Measurements from ENCODE around the gene ODAD2. TPM values are rescaled to one million over a fixed set of nuclear protein-coding genes. Genes with fewer than 3 reads are reported as not detected.
"Not testable (repeated sequence)": the region's sequence is repeated elsewhere in the genome, so short reads cannot be mapped to it uniquely, and the experiment has no call there.

ODAD2 gene
- total RNA-seq, 2 experiments from 2014 or later = not detected

DNA sequence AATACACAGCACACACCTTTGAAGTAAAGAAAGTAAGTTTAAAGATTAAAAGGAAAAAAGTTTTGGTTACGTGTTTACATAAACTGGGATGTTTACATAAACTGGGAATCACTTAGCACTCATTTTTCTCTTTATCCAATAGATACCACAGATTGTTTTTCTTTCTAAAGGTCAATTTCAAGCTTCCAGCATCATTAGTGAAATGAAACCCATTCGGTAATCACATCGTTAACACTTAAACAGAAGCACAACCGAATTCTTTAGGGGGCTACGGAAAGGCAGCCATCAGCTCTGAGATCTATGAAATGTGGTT is 1.1 kb downstream of the ODAD2 start:
- Histone ChIP-seq H3K4me3 (ENCODE audit: low read depth, low read length, poor library complexity, severe bottlenecking) (no peak overlapping the region), H3K4me2 (ENCODE audit: low read length) (no peak overlapping the region)

DNA sequence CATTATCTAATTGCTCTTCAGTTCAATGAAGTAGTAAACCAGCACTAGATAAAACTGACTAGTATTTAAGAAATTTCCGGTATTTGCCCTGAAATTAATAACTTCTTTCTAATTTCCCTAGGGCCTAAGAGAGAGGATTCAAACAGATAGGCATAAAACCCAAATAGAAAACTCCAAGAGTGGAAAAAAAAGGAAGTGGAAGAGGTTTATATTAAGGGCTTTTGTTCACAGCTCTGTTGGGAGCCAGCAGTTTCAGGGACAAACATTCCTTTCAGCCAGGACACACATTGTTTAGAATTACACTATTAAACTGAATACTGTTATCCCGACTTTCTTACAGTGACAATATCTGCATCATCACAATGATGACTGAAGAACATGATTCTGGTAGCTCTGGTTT is 3.6 kb downstream of the ODAD2 start:
- no peaks in the 10 kb centered on the region for H3K4me1 ChIP-seq (ENCODE audit: insufficient read depth, low read length, poor library complexity, severe bottlenecking)
- no peak overlapping the region for H3K4me3 ChIP-seq (ENCODE audit: low read depth, low read length, poor library complexity, severe bottlenecking)
- no peaks in the 10 kb centered on the region for H3K36me3 ChIP-seq (ENCODE audit: insufficient read depth, low read length)
- H3K27ac ChIP-seq (ENCODE audit: low read depth, low read length, poor library complexity, severe bottlenecking) = no peak overlapping the region
- DNase-seq (ENCODE audit: low spot score) = no peak
- H3K79me2 ChIP-seq (ENCODE audit: insufficient read depth, low read depth, low read length) = no peaks in the 10 kb centered on the region
- H3K4me2 ChIP-seq (ENCODE audit: low read length) = no peak overlapping the region
- ChIA-PET CTCF (ENCODE audit: unreplicated experiment) (no interaction called here), POLR2A (no interaction called here)
- H3K9me2 ChIP-seq (ENCODE audit: insufficient read depth, low read length) = no peaks in the 10 kb centered on the region
- BruUV-seq (replicated peaks) = no TSS peak
- H3K9me3 ChIP-seq (ENCODE audit: low read length) = no peaks in the 10 kb centered on the region
- no peak overlapping the region for H2AFZ ChIP-seq (ENCODE audit: low read length)
- no peaks in the 10 kb centered on the region for H4K20me1 ChIP-seq (ENCODE audit: insufficient read depth, low read length)
- TF ChIP-seq, protein P1, sequence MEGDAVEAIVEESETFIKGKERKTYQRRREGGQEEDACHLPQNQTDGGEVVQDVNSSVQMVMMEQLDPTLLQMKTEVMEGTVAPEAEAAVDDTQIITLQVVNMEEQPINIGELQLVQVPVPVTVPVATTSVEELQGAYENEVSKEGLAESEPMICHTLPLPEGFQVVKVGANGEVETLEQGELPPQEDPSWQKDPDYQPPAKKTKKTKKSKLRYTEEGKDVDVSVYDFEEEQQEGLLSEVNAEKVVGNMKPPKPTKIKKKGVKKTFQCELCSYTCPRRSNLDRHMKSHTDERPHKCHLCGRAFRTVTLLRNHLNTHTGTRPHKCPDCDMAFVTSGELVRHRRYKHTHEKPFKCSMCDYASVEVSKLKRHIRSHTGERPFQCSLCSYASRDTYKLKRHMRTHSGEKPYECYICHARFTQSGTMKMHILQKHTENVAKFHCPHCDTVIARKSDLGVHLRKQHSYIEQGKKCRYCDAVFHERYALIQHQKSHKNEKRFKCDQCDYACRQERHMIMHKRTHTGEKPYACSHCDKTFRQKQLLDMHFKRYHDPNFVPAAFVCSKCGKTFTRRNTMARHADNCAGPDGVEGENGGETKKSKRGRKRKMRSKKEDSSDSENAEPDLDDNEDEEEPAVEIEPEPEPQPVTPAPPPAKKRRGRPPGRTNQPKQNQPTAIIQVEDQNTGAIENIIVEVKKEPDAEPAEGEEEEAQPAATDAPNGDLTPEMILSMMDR (conservative IDR thresholded peaks at IDR 0.05; ENCODE audit: low read length) = no peak
- TF ChIP-seq EZH2phosphoT487 (IDR thresholded peaks at IDR 0.05; ENCODE audit: borderline replicate concordance, low read depth, low read length) = no peak
- intact Hi-C loops (cut with micrococcal nuclease; ENCODE audit: unreplicated experiment) = no loop called here

More for the DNA sequence above, 1.1 kb downstream of the ODAD2 start:
- Histone ChIP-seq H3K9me3 (ENCODE audit: low read length) (no peaks in the 10 kb centered on the region), H2AFZ (ENCODE audit: low read length) (no peak overlapping the region), H3K27ac (ENCODE audit: low read depth, low read length, poor library complexity, severe bottlenecking) (no peak overlapping the region), H4K20me1 (ENCODE audit: insufficient read depth, low read length) (no peaks in the 10 kb centered on the region), H3K36me3 (ENCODE audit: insufficient read depth, low read length) (no peaks in the 10 kb centered on the region), H3K4me1 (ENCODE audit: insufficient read depth, low read length, poor library complexity, severe bottlenecking) (no peaks in the 10 kb centered on the region), H3K79me2 (ENCODE audit: insufficient read depth, low read depth, low read length) (no peaks in the 10 kb centered on the region), H3K9me2 (ENCODE audit: insufficient read depth, low read length) (no peaks in the 10 kb centered on the region)
- DNase-seq (ENCODE audit: low spot score) = no peak
- POLR2A ChIA-PET = no interaction called here
- intact Hi-C loops (cut with micrococcal nuclease; ENCODE audit: unreplicated experiment) = no loop called here
- CTCF ChIA-PET (ENCODE audit: unreplicated experiment) = no interaction called here
- BruUV-seq (replicated peaks) = no TSS peak
- TF ChIP-seq EZH2phosphoT487 (IDR thresholded peaks at IDR 0.05; ENCODE audit: borderline replicate concordance, low read depth, low read length) = no peak
- TF ChIP-seq, protein P1 (conservative IDR thresholded peaks at IDR 0.05; ENCODE audit: low read length) = no peak

DNA sequence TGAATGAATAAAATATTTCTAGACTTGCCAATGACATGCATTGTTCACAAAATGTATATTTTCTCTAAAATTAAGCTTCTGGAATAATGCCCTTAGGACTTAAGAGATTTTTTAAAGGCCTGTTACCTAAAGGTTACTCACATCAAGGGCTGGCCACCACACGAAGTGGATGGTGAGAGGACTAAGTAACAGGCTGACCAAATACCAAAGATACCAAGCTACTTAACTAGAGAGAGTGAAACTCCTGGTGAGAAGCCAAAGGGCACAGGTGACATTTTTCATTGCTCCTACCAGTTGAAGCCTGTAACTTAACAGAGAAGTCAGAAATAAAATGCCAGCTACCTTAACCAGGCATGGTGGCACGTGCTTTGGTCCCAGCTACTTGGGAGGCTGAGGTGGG is 9.5 kb downstream of the ODAD2 start:
- H3K36me3 ChIP-seq (ENCODE audit: insufficient read depth, low read length); CTCF ChIA-PET (ENCODE audit: unreplicated experiment); H3K27ac ChIP-seq (ENCODE audit: low read depth, low read length, poor library complexity, severe bottlenecking); H3K9me3 ChIP-seq (ENCODE audit: low read length); H3K4me1 ChIP-seq (ENCODE audit: insufficient read depth, low read length, poor library complexity, severe bottlenecking); H3K9me2 ChIP-seq (ENCODE audit: insufficient read depth, low read length); H3K4me2 ChIP-seq (ENCODE audit: low read length); H3K79me2 ChIP-seq (ENCODE audit: insufficient read depth, low read depth, low read length); H4K20me1 ChIP-seq (ENCODE audit: insufficient read depth, low read length); H2AFZ ChIP-seq (ENCODE audit: low read length); BruUV-seq (replicated peaks); intact Hi-C loops (cut with micrococcal nuclease; ENCODE audit: unreplicated experiment); H3K4me3 ChIP-seq (ENCODE audit: low read depth, low read length, poor library complexity, severe bottlenecking); DNase-seq (ENCODE audit: low spot score): not testable (repeated sequence)
- POLR2A ChIA-PET = interaction anchor here (1.6 kb wide), 1 partner anchor 12 kb away, joined by 3 read pairs; no protein-coding TSS in a partner anchor

Data from OCI-LY7 (cell line).